WI38 (cell line): ENCODE results near the gene PSD.

ENCODE experiments used
- H3K4me3 ChIP-seq: 2 replicates; pipeline ENCODE4 v1.5.1; 2011; ENCODE audit warnings: low read depth, mild to moderate bottlenecking, control low read depth, low read length
- CTCF ChIP-seq: IDR thresholded peaks from 2 replicates; pipeline ENCODE4 v1.5.1; 2012; ENCODE audit warnings: low read depth, mild to moderate bottlenecking, control low read depth, low read length

Gene PSD

DNA sequence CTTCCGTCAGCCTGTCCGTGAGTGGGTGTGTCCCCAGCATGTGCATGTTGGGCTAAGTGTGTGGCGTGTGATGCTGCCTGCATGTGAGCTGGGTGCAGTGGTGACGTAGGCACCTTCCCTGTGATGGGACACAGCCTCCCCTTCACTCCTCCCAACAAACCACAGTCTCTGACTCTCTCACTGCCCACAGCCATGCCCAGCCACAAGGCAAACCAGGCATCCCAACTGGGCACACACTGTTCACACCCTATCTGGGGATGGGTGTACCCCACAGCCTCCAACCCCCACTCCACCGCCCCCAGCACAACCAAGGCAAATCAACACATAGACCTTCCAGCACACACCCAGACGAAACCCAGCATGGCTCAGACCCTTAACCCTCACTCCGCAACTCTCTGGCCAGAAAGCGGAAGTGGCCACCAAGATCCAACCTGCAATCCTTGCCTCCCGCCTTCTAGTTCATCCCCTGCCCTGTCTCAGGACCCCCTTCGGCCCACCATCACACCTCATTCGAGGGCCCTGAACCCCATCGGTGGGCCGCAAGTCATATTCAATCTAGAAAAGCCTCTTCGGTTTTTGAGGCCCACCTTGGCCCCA is 10.4 kb downstream of the PSD start:
- TF ChIP-seq CTCF = no peak
- H3K4me3 ChIP-seq = peak overlapping the region; percentile 46

- H3K4me3 ChIP-seq = no peak overlapping the region
- no peak for TF ChIP-seq CTCF
Observed at GRCh38 chr10:102407425-102408130, 11.0 kb downstream of the PSD start.

- TF ChIP-seq CTCF = no peak
- no peak overlapping the region for H3K4me3 ChIP-seq
Observed at GRCh38 chr10:102406815-102407214, 11.8 kb downstream of the PSD start.

DNA sequence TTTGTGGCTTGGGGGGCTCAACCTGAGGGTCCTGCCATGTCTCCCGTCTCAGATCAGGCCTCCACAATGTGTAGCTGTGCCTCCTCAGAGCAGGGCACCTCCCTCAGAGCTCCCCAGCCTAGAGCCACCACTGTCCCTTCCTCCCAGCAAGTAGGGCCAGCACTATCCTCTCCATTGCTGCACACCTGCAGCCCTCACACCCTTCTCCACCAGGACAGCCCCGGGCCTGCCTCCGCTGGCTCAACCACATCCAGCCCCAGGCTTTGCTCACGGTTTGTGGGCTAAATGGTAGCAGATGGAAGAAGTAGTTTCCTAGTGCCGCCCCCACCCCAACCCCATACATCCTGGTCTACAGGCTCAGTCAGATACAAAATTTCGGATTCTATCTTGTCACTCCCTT is 13.0 kb downstream of the PSD start:
- no peak overlapping the region for H3K4me3 ChIP-seq
- no peak for TF ChIP-seq CTCF

DNA sequence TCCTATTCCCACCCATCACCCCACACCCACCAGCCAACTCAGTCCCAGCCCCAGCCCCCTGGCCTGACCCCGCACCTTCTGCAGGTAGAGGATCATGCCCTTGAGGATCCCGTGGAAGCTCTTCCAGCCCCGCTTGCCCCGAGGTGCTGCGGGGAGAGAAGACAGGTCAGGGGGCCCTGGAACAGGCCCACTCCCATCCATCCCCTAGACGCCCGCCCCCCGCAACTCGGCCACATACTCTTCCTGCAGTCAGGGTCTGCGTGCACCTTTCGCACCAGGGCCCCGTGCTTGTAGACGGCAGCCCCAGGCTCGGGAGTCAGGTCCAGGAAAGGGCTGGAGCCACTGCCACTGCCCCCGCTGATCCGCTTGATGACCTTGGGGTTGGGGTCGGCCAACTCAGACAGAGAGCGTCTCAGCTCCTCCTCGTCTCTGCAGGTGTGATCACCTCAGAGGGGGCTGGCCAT is 13.4 kb downstream of the PSD start:
- no peak overlapping the region for H3K4me3 ChIP-seq
- no peak for TF ChIP-seq CTCF

- no peak for TF ChIP-seq CTCF
- H3K4me3 ChIP-seq = no peak overlapping the region
Observed at GRCh38 chr10:102404361-102405107, 14.1 kb downstream of the PSD start.

- no peak for TF ChIP-seq CTCF
- no peak overlapping the region for H3K4me3 ChIP-seq
Observed at GRCh38 chr10:102403115-102403514, 15.5 kb downstream of the PSD start.
